Bronchial epithelial cell (primary cell): ENCODE measurements around the gene TYRP1. TPM values are rescaled to one million over a fixed set of nuclear protein-coding genes. Genes with fewer than 3 reads are reported as not detected.

Experiments
- DNase-seq: peaks from one replicate; pipeline ENCODE4 v3.0.0-alpha.2; 2010; ENCODE audit warnings: low read depth
- FAIRE-seq: peaks from 2 replicates; lab custom pipeline; 2011; peaks lifted over from hg19 to GRCh38; lab: Jason Lieb, UNC
- H3K27me3 ChIP-seq: 2 replicates; pipeline ENCODE4 v1.5.1; 2011; ENCODE audit warnings: low read length; ENCODE audit not compliant: control insufficient read depth, insufficient read depth
- H3K36me3 ChIP-seq: 2 replicates; pipeline ENCODE4 v1.5.1; 2011; ENCODE audit warnings: low read length; ENCODE audit not compliant: control insufficient read depth, insufficient read depth
- H3K4me3 ChIP-seq: 2 replicates; pipeline ENCODE4 v1.5.1; 2011; ENCODE audit warnings: mild to moderate bottlenecking, low read depth, low read length, control low read depth
- total RNA-seq: library from RNA; depleted of rRNA; stranded (reverse); fragments of >200 nt; gene quantifications from 2 replicates; pipeline ENCODE4 v1.2.1, GENCODE V29; 2014
- TF ChIP-seq, protein P1 (sequence below): IDR thresholded peaks from 2 replicates; pipeline ENCODE4 v1.5.1; 2011; ENCODE audit warnings: mild to moderate bottlenecking, moderate library complexity, low read length, control low read depth, inconsistent platforms; ENCODE audit not compliant: insufficient read depth, severe bottlenecking

Gene TYRP1
- total RNA-seq, 1 donor from 2014 or later = not detected

- Histone ChIP-seq H3K4me3 (no peak overlapping the region), H3K27me3 (no peaks in the 10 kb centered on the region), H3K36me3 (no peaks in the 10 kb centered on the region)
- DNase-seq (no peak), FAIRE-seq (peak; percentile 80)
- TF ChIP-seq, protein P1, sequence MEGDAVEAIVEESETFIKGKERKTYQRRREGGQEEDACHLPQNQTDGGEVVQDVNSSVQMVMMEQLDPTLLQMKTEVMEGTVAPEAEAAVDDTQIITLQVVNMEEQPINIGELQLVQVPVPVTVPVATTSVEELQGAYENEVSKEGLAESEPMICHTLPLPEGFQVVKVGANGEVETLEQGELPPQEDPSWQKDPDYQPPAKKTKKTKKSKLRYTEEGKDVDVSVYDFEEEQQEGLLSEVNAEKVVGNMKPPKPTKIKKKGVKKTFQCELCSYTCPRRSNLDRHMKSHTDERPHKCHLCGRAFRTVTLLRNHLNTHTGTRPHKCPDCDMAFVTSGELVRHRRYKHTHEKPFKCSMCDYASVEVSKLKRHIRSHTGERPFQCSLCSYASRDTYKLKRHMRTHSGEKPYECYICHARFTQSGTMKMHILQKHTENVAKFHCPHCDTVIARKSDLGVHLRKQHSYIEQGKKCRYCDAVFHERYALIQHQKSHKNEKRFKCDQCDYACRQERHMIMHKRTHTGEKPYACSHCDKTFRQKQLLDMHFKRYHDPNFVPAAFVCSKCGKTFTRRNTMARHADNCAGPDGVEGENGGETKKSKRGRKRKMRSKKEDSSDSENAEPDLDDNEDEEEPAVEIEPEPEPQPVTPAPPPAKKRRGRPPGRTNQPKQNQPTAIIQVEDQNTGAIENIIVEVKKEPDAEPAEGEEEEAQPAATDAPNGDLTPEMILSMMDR = no peak
Measured at GRCh38 chr9:12753931-12754330, 60.7 kb downstream of the TYRP1 start.

DNA sequence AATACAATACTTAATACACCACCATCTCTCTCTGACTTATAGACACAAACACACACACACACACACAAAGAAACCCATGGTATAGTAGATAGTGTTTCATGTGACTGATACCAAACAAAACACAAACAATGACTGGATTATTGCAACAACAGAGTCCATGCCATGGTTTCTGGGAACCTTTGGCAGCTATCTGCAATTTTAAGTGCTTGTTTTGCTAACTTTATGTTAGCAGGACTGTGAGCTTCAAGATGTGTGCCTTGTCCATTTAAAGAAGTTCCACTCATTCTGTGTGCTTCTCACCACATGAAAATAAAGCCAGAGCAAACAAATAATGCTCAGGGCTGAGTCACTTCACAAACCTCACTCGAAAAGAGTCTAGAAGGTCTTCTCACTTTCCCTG is 66.6 kb downstream of the TYRP1 start:
- TF ChIP-seq, protein P1 = no peak
- FAIRE-seq = no peak
- H3K27me3 ChIP-seq = no peaks in the 10 kb centered on the region
- DNase-seq = peak; percentile 80
- no peak overlapping the region for H3K4me3 ChIP-seq
- no peaks in the 10 kb centered on the region for H3K36me3 ChIP-seq

Other genes with a start within 250 kb of the TYRP1 start
- gene LURAP1L, start 81.6 kb downstream of the TYRP1 start, total RNA-seq = 43.7 and 56.5 TPM in 2 replicates